Activated CD4-positive, alpha-beta T cell treated with anti-CD3 and anti-CD28 coated beads for 48 hours (primary cell): ENCODE data around the gene MYO9A.
"Not testable (repeated sequence)": the region's sequence is repeated elsewhere in the genome, so short reads cannot be mapped to it uniquely, and the experiment has no call there.

Experiments used
- DNase-seq: peaks from one replicate; pipeline ENCODE4 v3.0.0-alpha.2; 2020

MYO9A gene

GRCh38 chr15:72086920-72087648 is 30.9 kb downstream of the MYO9A start:
- DNase-seq, result no peak

GRCh38 chr15:72086010-72086697 is 31.8 kb downstream of the MYO9A start:
- no peak for DNase-seq

- no peak for DNase-seq
Observed at GRCh38 chr15:72082176-72082575, 35.8 kb downstream of the MYO9A start.

- DNase-seq, result no peak
Observed at GRCh38 chr15:72078887-72079286, 39.1 kb downstream of the MYO9A start.

GRCh38 chr15:72077950-72078349 is 40.0 kb downstream of the MYO9A start:
- DNase-seq, result no peak

GRCh38 chr15:72074335-72075060 is 43.5 kb downstream of the MYO9A start:
- DNase-seq, result no peak

GRCh38 chr15:72071448-72071825 is 46.5 kb downstream of the MYO9A start:
- DNase-seq, result not testable (repeated sequence)

- DNase-seq, result no peak
Observed at GRCh38 chr15:72070817-72071447, 47.0 kb downstream of the MYO9A start.

GRCh38 chr15:72068856-72069255 is 49.1 kb downstream of the MYO9A start:
- DNase-seq, result no peak

GRCh38 chr15:72065801-72066200 is 52.1 kb downstream of the MYO9A start:
- DNase-seq, result no peak

- no peak for DNase-seq
Observed at GRCh38 chr15:72063186-72063585, 54.8 kb downstream of the MYO9A start.

GRCh38 chr15:72062319-72062718 is 55.6 kb downstream of the MYO9A start:
- no peak for DNase-seq

- DNase-seq, result no peak
Observed at GRCh38 chr15:72060687-72061250, 57.2 kb downstream of the MYO9A start.

GRCh38 chr15:72058585-72058984 is 59.4 kb downstream of the MYO9A start:
- no peak for DNase-seq

GRCh38 chr15:72057548-72058091 is 60.3 kb downstream of the MYO9A start:
- no peak for DNase-seq

- DNase-seq, result not testable (repeated sequence)
Observed at GRCh38 chr15:72056217-72056616, 61.7 kb downstream of the MYO9A start.

GRCh38 chr15:72053297-72053696 is 64.7 kb downstream of the MYO9A start:
- DNase-seq, result not testable (repeated sequence)

GRCh38 chr15:72050700-72051099 is 67.2 kb downstream of the MYO9A start:
- DNase-seq, result no peak

- DNase-seq, result no peak
Observed at GRCh38 chr15:72047020-72047419, 70.9 kb downstream of the MYO9A start.

GRCh38 chr15:72044956-72045355 is 73.0 kb downstream of the MYO9A start:
- DNase-seq, result no peak

GRCh38 chr15:72042865-72043264 is 75.1 kb downstream of the MYO9A start:
- no peak for DNase-seq

GRCh38 chr15:72042054-72042453 is 75.9 kb downstream of the MYO9A start:
- DNase-seq, result no peak

GRCh38 chr15:72037321-72037720 is 80.6 kb downstream of the MYO9A start:
- no peak for DNase-seq
